Suprapubic skin (tissue), 4 donors: ENCODE data around the gene GSAP. TPM values are rescaled to one million over a fixed set of nuclear protein-coding genes. Genes with fewer than 3 reads are reported as not detected.

Experiments
- DNase-seq, 2 donors: peaks; one replicate each; pipeline ENCODE4 v3.0.0-alpha.2; 2019; ENCODE audit warnings: low spot score in 2 of 2
- H3K27ac ChIP-seq: fragments of 200-600 bp; sonication (generic); one replicate; pipeline ENCODE4 v1.5.1; 2019
- H3K27me3 ChIP-seq: fragments of 200-600 bp; sonication (generic); one replicate; pipeline ENCODE4 v1.5.1; 2019
- H3K36me3 ChIP-seq: fragments of 200-600 bp; sonication (generic); one replicate; pipeline ENCODE4 v1.5.1; 2019
- H3K4me1 ChIP-seq: fragments of 200-600 bp; sonication (generic); one replicate; pipeline ENCODE4 v1.5.1; 2019
- H3K4me3 ChIP-seq: fragments of 200-600 bp; sonication (generic); one replicate; pipeline ENCODE4 v1.5.1; 2019; ENCODE audit warnings: mild to moderate bottlenecking
- H3K9me3 ChIP-seq: fragments of 200-600 bp; sonication (generic); one replicate; pipeline ENCODE4 v1.5.1; 2019
- CTCF ChIP-seq, 2 donors: fragments of 200-600 bp in 1 of 2; fragments of 450-650 bp in 1 of 2; sonication (generic) in 1 of 2; IDR thresholded peaks; one replicate each; pipeline ENCODE4 v1.5.1; 2016 to 2019; ENCODE audit warnings: antibody characterized with exemption in 2 of 2, mild to moderate bottlenecking in 1 of 2, moderate library complexity in 1 of 2
- EP300 ChIP-seq: sonication (generic); formaldehyde crosslinking; IDR thresholded peaks from one replicate; pipeline ENCODE4 v1.6.1; 2017; ENCODE audit warnings: antibody characterized with exemption
- POLR2A ChIP-seq, 2 donors: fragments of 450-650 bp; IDR thresholded peaks; one replicate each; pipeline ENCODE4 v1.6.1; 2017; ENCODE audit warnings: antibody characterized with exemption in 2 of 2, mild to moderate bottlenecking in 2 of 2, moderate library complexity in 2 of 2
- POLR2AphosphoS5 ChIP-seq, 3 donors: sonication (generic); formaldehyde crosslinking; IDR thresholded peaks; one replicate each; pipeline ENCODE4 v1.6.1; 2017; ENCODE audit warnings: antibody characterized with exemption in 3 of 3
- WGBS: methylation state at CpG from one replicate; pipeline ENCODE4 v1.1.5; 2018; 5-methylcytosine and 5-hydroxymethylcytosine counted together
- total RNA-seq, 4 donors: library from RNA; depleted of rRNA; stranded (reverse); fragments of >200 nt; gene quantifications; one replicate each; pipeline ENCODE4 v1.1.0, GENCODE V29; 2016

GSAP gene
- total RNA-seq, 4 donors from 2014 or later = 11.8 to 52.8 (median 17.2) TPM

GRCh38 chr7:77289387-77289786, 126.8 kb downstream of the GSAP start:
- peaks cover 20% of the 10 kb centered on the region for H3K36me3 ChIP-seq
- H3K4me1 ChIP-seq = peaks cover 2% of the 10 kb centered on the region
- no peak overlapping the region for H3K4me3 ChIP-seq
- over 99% methylated on average over 3 of the region's 3 CpGs for WGBS
- H3K27ac ChIP-seq = no peak overlapping the region
- H3K9me3 ChIP-seq = no peaks in the 10 kb centered on the region
- no peaks in the 10 kb centered on the region for H3K27me3 ChIP-seq
- no peak for TF ChIP-seq EP300
- no peak for DNase-seq

- Histone ChIP-seq H3K27ac (no peak overlapping the region), H3K36me3 (peaks cover 20% of the 10 kb centered on the region), H3K4me1 (peaks cover 6% of the 10 kb centered on the region), H3K27me3 (no peaks in the 10 kb centered on the region), H3K4me3 (no peak overlapping the region), H3K9me3 (no peaks in the 10 kb centered on the region)
- 85% methylated on average over 7 of the region's 7 CpGs for WGBS
- DNase-seq = no peak
- no peak for TF ChIP-seq EP300
- no peak for TF ChIP-seq CTCF (IDR thresholded peaks at IDR 0.05)
- no peak for TF ChIP-seq POLR2A (IDR thresholded peaks at IDR 0.05)
- TF ChIP-seq POLR2AphosphoS5 (IDR thresholded peaks at IDR 0.05) = no peak
Measured at GRCh38 chr7:77288676-77289320, 127.4 kb downstream of the GSAP start.

- no peak for DNase-seq
- H3K4me3 ChIP-seq = no peak overlapping the region
- H3K9me3 ChIP-seq = no peaks in the 10 kb centered on the region
- 54% methylated on average over 2 of the region's 2 CpGs for WGBS
- no peak overlapping the region for H3K27ac ChIP-seq
- H3K36me3 ChIP-seq = peaks cover 14% of the 10 kb centered on the region
- peaks cover 26% of the 10 kb centered on the region for H3K4me1 ChIP-seq
- H3K27me3 ChIP-seq = no peaks in the 10 kb centered on the region
- TF ChIP-seq POLR2AphosphoS5 (IDR thresholded peaks at IDR 0.05) = no peak
- TF ChIP-seq EP300 = no peak
- no peak for TF ChIP-seq POLR2A (IDR thresholded peaks at IDR 0.05)
- no peak for TF ChIP-seq CTCF (IDR thresholded peaks at IDR 0.05)
Measured at GRCh38 chr7:77284616-77285015, 131.5 kb downstream of the GSAP start.

- no peak for DNase-seq
- H3K27ac ChIP-seq = no peak overlapping the region
- peak overlapping the region; percentile 6 for H3K4me3 ChIP-seq
- peaks cover 26% of the 10 kb centered on the region for H3K4me1 ChIP-seq
- no peaks in the 10 kb centered on the region for H3K9me3 ChIP-seq
- H3K36me3 ChIP-seq = peaks cover 14% of the 10 kb centered on the region
- no peaks in the 10 kb centered on the region for H3K27me3 ChIP-seq
- WGBS = 76% methylated on average over 4 of the region's 4 CpGs
- TF ChIP-seq POLR2A (IDR thresholded peaks at IDR 0.05) (no peak), POLR2AphosphoS5 (IDR thresholded peaks at IDR 0.05) (no peak), CTCF (IDR thresholded peaks at IDR 0.05) (no peak), EP300 (no peak)
Measured at GRCh38 chr7:77284005-77284404, 132.1 kb downstream of the GSAP start.

GRCh38 chr7:77282897-77283296, 133.3 kb downstream of the GSAP start:
- H3K4me1 ChIP-seq = peaks cover 26% of the 10 kb centered on the region
- TF ChIP-seq CTCF (IDR thresholded peaks at IDR 0.05) (no peak), POLR2AphosphoS5 (IDR thresholded peaks at IDR 0.05) (no peak), EP300 (no peak), POLR2A (IDR thresholded peaks at IDR 0.05) (no peak)
- no peak overlapping the region for H3K27ac ChIP-seq
- no peaks in the 10 kb centered on the region for H3K9me3 ChIP-seq
- H3K36me3 ChIP-seq = peaks cover 8% of the 10 kb centered on the region
- 42% methylated on average over 1 of the region's 1 CpG for WGBS
- no peaks in the 10 kb centered on the region for H3K27me3 ChIP-seq
- DNase-seq = no peak
- H3K4me3 ChIP-seq = no peak overlapping the region
